ENCODE measurements around the gene ZDHHC15.

- TF ChIP-seq CTCF (IDR thresholded peaks at IDR 0.05; ENCODE audit: extremely low read depth in 1 of 2, insufficient read depth in 1 of 2, low read depth in 1 of 2, low read length in 2 of 2) (no peak), POLR2AphosphoS5 (IDR thresholded peaks at IDR 0.05; ENCODE audit: insufficient read depth, low read depth, low read length) (no peak), EZH2 (IDR thresholded peaks at IDR 0.05; ENCODE audit: borderline replicate concordance, low read depth, low read length, severe bottlenecking) (no peak), POLR2A (IDR thresholded peaks at IDR 0.05; ENCODE audit: low read depth, low read length) (no peak), MAX (IDR thresholded peaks at IDR 0.05; ENCODE audit: insufficient read depth, insufficient read length) (no peak)
Measured at GRCh38 chrX:75327607-75328006, 195.2 kb downstream of the ZDHHC15 start.

All from endothelial cell of umbilical vein (primary cell).